ENCODE data around the gene EBF3. TPM values are rescaled to one million over a fixed set of nuclear protein-coding genes. Genes with fewer than 3 reads are reported as not detected.

Gene EBF3
- total RNA-seq, 1 experiment from 2014 or later = 0.64 TPM

- BruUV-seq (replicated peaks) = no TSS peak
- CTCF ChIA-PET = no interaction called here
Measured at GRCh38 chr10:129882291-129883010, 81.6 kb downstream of the EBF3 start.

DNA sequence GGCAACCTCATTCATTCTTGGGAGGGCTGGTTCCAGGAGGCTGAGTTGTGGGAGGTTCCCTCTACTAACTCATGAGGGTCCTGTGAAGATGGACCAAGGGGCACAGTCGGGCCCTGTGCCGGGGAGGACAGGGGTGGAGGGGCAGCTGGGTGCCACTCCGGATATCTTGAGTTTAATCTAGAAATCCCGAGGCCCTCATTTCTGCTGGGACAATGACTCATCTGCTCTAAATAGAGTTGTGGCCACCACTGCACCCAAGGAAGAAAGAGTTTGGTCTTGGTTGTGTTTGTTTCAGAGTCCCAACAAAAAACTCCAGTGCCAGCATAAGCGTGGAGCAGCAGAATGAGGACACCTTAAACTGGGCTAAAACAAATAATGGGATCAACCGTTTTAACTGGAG, 82.4 kb downstream of the EBF3 start:
- no peak overlapping the region for H3K27ac ChIP-seq (ENCODE audit: low read length)
- POLR2A ChIA-PET = no interaction called here
- no peaks in the 10 kb centered on the region; the same call in 1 of the 2 replicates for H3K27me3 ChIP-seq (ENCODE audit: control insufficient read depth, insufficient read depth, low read length)
- H3K4me1 ChIP-seq (ENCODE audit: control insufficient read depth, insufficient read depth, low read length) = no peaks in the 10 kb centered on the region
- H3K9me3 ChIP-seq (ENCODE audit: control insufficient read depth, insufficient read depth, low read depth, low read length) = no peaks in the 10 kb centered on the region
- CTCF ChIA-PET = no interaction called here
- no peak for TF ChIP-seq POLR2AphosphoS5 (IDR thresholded peaks at IDR 0.05; ENCODE audit: low read depth, low read length)
- TF ChIP-seq TCF7L2 (IDR thresholded peaks at IDR 0.05; ENCODE audit: low read depth, low read length) = no peak
- TF ChIP-seq, protein P1, sequence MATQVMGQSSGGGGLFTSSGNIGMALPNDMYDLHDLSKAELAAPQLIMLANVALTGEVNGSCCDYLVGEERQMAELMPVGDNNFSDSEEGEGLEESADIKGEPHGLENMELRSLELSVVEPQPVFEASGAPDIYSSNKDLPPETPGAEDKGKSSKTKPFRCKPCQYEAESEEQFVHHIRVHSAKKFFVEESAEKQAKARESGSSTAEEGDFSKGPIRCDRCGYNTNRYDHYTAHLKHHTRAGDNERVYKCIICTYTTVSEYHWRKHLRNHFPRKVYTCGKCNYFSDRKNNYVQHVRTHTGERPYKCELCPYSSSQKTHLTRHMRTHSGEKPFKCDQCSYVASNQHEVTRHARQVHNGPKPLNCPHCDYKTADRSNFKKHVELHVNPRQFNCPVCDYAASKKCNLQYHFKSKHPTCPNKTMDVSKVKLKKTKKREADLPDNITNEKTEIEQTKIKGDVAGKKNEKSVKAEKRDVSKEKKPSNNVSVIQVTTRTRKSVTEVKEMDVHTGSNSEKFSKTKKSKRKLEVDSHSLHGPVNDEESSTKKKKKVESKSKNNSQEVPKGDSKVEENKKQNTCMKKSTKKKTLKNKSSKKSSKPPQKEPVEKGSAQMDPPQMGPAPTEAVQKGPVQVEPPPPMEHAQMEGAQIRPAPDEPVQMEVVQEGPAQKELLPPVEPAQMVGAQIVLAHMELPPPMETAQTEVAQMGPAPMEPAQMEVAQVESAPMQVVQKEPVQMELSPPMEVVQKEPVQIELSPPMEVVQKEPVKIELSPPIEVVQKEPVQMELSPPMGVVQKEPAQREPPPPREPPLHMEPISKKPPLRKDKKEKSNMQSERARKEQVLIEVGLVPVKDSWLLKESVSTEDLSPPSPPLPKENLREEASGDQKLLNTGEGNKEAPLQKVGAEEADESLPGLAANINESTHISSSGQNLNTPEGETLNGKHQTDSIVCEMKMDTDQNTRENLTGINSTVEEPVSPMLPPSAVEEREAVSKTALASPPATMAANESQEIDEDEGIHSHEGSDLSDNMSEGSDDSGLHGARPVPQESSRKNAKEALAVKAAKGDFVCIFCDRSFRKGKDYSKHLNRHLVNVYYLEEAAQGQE (IDR thresholded peaks at IDR 0.05; ENCODE audit: insufficient read depth in 1 of 2, low read depth in 2 of 2, low read length in 1 of 2) = no peak
- TF ChIP-seq, protein P2, sequence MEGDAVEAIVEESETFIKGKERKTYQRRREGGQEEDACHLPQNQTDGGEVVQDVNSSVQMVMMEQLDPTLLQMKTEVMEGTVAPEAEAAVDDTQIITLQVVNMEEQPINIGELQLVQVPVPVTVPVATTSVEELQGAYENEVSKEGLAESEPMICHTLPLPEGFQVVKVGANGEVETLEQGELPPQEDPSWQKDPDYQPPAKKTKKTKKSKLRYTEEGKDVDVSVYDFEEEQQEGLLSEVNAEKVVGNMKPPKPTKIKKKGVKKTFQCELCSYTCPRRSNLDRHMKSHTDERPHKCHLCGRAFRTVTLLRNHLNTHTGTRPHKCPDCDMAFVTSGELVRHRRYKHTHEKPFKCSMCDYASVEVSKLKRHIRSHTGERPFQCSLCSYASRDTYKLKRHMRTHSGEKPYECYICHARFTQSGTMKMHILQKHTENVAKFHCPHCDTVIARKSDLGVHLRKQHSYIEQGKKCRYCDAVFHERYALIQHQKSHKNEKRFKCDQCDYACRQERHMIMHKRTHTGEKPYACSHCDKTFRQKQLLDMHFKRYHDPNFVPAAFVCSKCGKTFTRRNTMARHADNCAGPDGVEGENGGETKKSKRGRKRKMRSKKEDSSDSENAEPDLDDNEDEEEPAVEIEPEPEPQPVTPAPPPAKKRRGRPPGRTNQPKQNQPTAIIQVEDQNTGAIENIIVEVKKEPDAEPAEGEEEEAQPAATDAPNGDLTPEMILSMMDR (IDR thresholded peaks at IDR 0.05) = no peak
- no peak for TF ChIP-seq SIN3A (IDR thresholded peaks at IDR 0.05; ENCODE audit: borderline replicate concordance, insufficient read depth, low read depth, low read length)
- H3K4me3 ChIP-seq (ENCODE audit: low read depth in 2 of 2, low read length in 2 of 2) = no peak overlapping the region
- intact Hi-C loops (cut with micrococcal nuclease; ENCODE audit: unreplicated experiment) = loop anchor here (5.0 to 10.0 kb wide), 2 partner anchors 81 to 243 kb away; partner anchors contain the start of gene EBF3
- ATAC-seq = no peak
- no TSS peak for BruUV-seq (replicated peaks)
- no peaks in the 10 kb centered on the region for H3K36me3 ChIP-seq (ENCODE audit: control insufficient read depth, insufficient read depth, low read length)
- in situ Hi-C loops (cut with HindIII; ENCODE audit: low pct_unique_long_range_greater_than_20kb, low sequenced_read_pairs) = no loop called here
- DNase-seq (ENCODE audit: low read depth, low spot score) = no peak

More at GRCh38 chr10:129882291-129883010, 81.6 kb downstream of the EBF3 start:
- no peaks in the 10 kb centered on the region for H3K36me3 ChIP-seq (ENCODE audit: control insufficient read depth, insufficient read depth, low read length)
- in situ Hi-C loops (cut with HindIII; ENCODE audit: low pct_unique_long_range_greater_than_20kb, low sequenced_read_pairs) = no loop called here
- POLR2A ChIA-PET = no interaction called here
- no peak overlapping the region for H3K4me3 ChIP-seq (ENCODE audit: low read depth in 2 of 2, low read length in 2 of 2)
- TF ChIP-seq, protein P1 (IDR thresholded peaks at IDR 0.05; ENCODE audit: insufficient read depth in 1 of 2, low read depth in 2 of 2, low read length in 1 of 2) = no peak
- TF ChIP-seq, protein P2 (IDR thresholded peaks at IDR 0.05) = no peak
- TF ChIP-seq SIN3A (IDR thresholded peaks at IDR 0.05; ENCODE audit: borderline replicate concordance, insufficient read depth, low read depth, low read length) (no peak), POLR2AphosphoS5 (IDR thresholded peaks at IDR 0.05; ENCODE audit: low read depth, low read length) (no peak)
- intact Hi-C loops (cut with micrococcal nuclease; ENCODE audit: unreplicated experiment) = loop anchor here (5.0 to 10.0 kb wide), 2 partner anchors 80 to 242 kb away; partner anchors contain the start of gene EBF3
- H3K4me1 ChIP-seq (ENCODE audit: control insufficient read depth, insufficient read depth, low read length) = no peaks in the 10 kb centered on the region
- ATAC-seq (no peak), DNase-seq (ENCODE audit: low read depth, low spot score) (no peak)
- no peaks in the 10 kb centered on the region; the same call in 1 of the 2 replicates for H3K27me3 ChIP-seq (ENCODE audit: control insufficient read depth, insufficient read depth, low read length)
- no peak overlapping the region for H3K27ac ChIP-seq (ENCODE audit: low read length)
- H3K9me3 ChIP-seq (ENCODE audit: control insufficient read depth, insufficient read depth, low read depth, low read length) = no peaks in the 10 kb centered on the region
